Lower leg skin (tissue), 4 donors: ENCODE results near the gene PRM1. TPM values are rescaled to one million over a fixed set of nuclear protein-coding genes. Genes with fewer than 3 reads are reported as not detected.

Source experiments
- microRNA-seq, 2 donors: library from miRNA; unstranded; fragments of <30 nt; microRNA quantifications; one replicate each; pipeline ENCODE4, GENCODE V29; 2016; ENCODE audit warnings: borderline replicate concordance in 2 of 2, borderline number of aligned reads in 1 of 2
- total RNA-seq, 4 donors: library from RNA; depleted of rRNA; stranded (reverse); fragments of >200 nt; gene quantifications; one replicate each; pipeline ENCODE4 v1.1.0, GENCODE V29; 2016

Gene PRM1
- total RNA-seq, 4 donors from 2014 or later = not detected

Small RNA genes lying within 50 kb of the gene (microRNA-seq; reads per million reads assigned to microRNA genes)
- 0 reads per million in 2 donors for gene MIR548H2

Other genes with a start within 250 kb of the PRM1 start
- gene SOCS1, start 25.1 kb downstream of the PRM1 start, total RNA-seq = 10 to 100 TPM in 2 of 4 donors, 1 to 10 TPM in 2; 7.7 to 20.6 (median 10.1) TPM
- not detected for gene TNP2, start 12.0 kb downstream of the PRM1 start, total RNA-seq
- not detected for gene PRM3, start 7.7 kb downstream of the PRM1 start, total RNA-seq
- 1 to 10 TPM in 1 of 4 donors, not detected in 3; 2.3 TPM for gene PRM2, start 4.8 kb downstream of the PRM1 start, total RNA-seq
- gene RMI2, start 64.1 kb upstream of the PRM1 start, total RNA-seq = 10 to 100 TPM in 1 of 4 donors, 1 to 10 TPM in 3; 5.9 to 12.7 (median 7.9) TPM